Measurements from ENCODE around the gene PTPRE. TPM values are rescaled to one million over a fixed set of nuclear protein-coding genes. Genes with fewer than 3 reads are reported as not detected.

Gene PTPRE
- total RNA-seq, 1 experiment from 2014 or later = 0.70 TPM

GRCh38 chr10:127968027-127968441 lies 61.1 kb downstream of the PTPRE start:
- Histone ChIP-seq H2BK5ac (ENCODE audit: insufficient read length, low read length) (no peak overlapping the region), H2BK120ac (ENCODE audit: low read depth, low read length, poor library complexity, severe bottlenecking) (no peak overlapping the region), H3K23me2 (ENCODE audit: insufficient read length, low read depth, low read length, poor library complexity, severe bottlenecking) (no peaks in the 10 kb centered on the region), H4K91ac (ENCODE audit: insufficient read length, low read depth, low read length) (no peak overlapping the region), H3K18ac (ENCODE audit: insufficient read length, low read depth, low read length) (no peak overlapping the region), H3K14ac (ENCODE audit: insufficient read depth, low read length) (peak overlapping the region; percentile 24; the same call in 1 of the 2 replicates), H2BK15ac (ENCODE audit: low read depth, low read length) (no peak overlapping the region), H3K79me2 (ENCODE audit: insufficient read depth, low read length) (no peaks in the 10 kb centered on the region), H3K4ac (ENCODE audit: low read depth, low read length) (no peak overlapping the region), H2BK12ac (ENCODE audit: insufficient read length, low read depth, low read length) (no peak overlapping the region), H3K9ac (ENCODE audit: extremely low read depth, insufficient read length, low read length) (no peak overlapping the region), H4K20me1 (ENCODE audit: control insufficient read depth, insufficient read depth, insufficient read length) (no peaks in the 10 kb centered on the region), H3K27me3 (ENCODE audit: insufficient read depth, low read length) (no peaks in the 10 kb centered on the region), H2AK5ac (ENCODE audit: insufficient read length, low read length) (no peak overlapping the region), H3K56ac (ENCODE audit: insufficient read length, low read depth, low read length) (no peak overlapping the region), H4K8ac (replicated peaks; ENCODE audit: insufficient read length, low read depth, low read length) (no peak overlapping the region), H3K4me1 (ENCODE audit: insufficient read depth, low read length) (peaks cover 8% of the 10 kb centered on the region; the same call in 1 of the 2 replicates), H3K79me1 (ENCODE audit: insufficient read depth, low read depth, low read length, poor library complexity, severe bottlenecking) (no peaks in the 10 kb centered on the region), H3K4me2 (ENCODE audit: insufficient read depth, insufficient read length, low read length) (peak overlapping the region; percentile 17), H2BK20ac (ENCODE audit: low read depth, low read length, poor library complexity, severe bottlenecking) (no peak overlapping the region), H4K5ac (ENCODE audit: insufficient read length, low read depth, low read length) (no peak overlapping the region), H3K23ac (ENCODE audit: insufficient read length, low read depth, low read length) (no peak overlapping the region), H3K9me3 (ENCODE audit: control insufficient read depth, low read depth, low read length) (no peaks in the 10 kb centered on the region), H3K27ac (ENCODE audit: insufficient read length, low read depth, low read length) (no peak overlapping the region), H3T11ph (ENCODE audit: low read length) (no peak overlapping the region), H2AFZ (ENCODE audit: low read length) (no peak overlapping the region)
- peak; percentile 28 for DNase-seq
- Mint-ChIP-seq H3K27me3 (ENCODE audit: low read depth) (no peaks in the 10 kb centered on the region; the same call in 1 of the 2 replicates), H3K36me3 (ENCODE audit: insufficient read depth in 1 of 3, low read depth in 3 of 3) (no peaks in the 10 kb centered on the region), H3K27ac (peak overlapping the region in 1 of 3 experiments; percentile 50; a peak in 1 of 7 replicates), H3K9me3 (no peaks in the 10 kb centered on the region), H3K4me3 (no peak overlapping the region; a peak in 1 of 5 replicates), H3K4me1 (peaks cover 23 to 25% of the 10 kb centered on the region in 2 experiments)
- no peak for TF ChIP-seq CTCF (conservative IDR thresholded peaks at IDR 0.05)
- no CpG with 5 or more reads among the region's 3 CpGs for WGBS (ENCODE audit: extremely low coverage, insufficient read length, low lambda C conversion rate)

All from H9 (cell line).